Breast epithelium (tissue), 3 donors: ENCODE measurements around the gene ABLIM2.

ENCODE experiments used
- POLR2A ChIP-seq: fragments of 450-650 bp; IDR thresholded peaks from one replicate; pipeline ENCODE4 v1.6.1; 2016; ENCODE audit warnings: antibody characterized with exemption, mild to moderate bottlenecking, moderate library complexity
- POLR2AphosphoS5 ChIP-seq, 3 donors: sonication (generic); formaldehyde crosslinking; IDR thresholded peaks; one replicate each; pipeline ENCODE4 v1.6.1; 2017; ENCODE audit warnings: antibody characterized with exemption in 3 of 3

DNA sequence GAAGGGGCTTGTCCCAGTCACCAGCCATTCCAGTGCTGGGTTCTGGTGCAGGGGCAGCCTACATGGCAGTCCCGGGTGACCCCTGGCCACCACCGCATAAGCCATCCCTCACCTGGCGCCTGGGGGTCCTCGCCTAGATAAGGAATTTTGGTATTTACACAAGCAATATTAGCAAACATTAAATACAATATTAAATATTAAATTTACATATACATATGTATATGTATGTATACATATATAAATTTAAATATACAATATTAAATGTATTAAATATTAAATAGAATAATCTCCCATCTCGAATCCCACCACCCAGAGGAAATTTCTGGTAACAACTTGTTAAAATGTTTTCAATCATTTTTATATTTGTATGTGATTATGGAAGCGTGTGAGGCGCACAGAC, 114.4 kb downstream of the ABLIM2 start:
- TF ChIP-seq POLR2AphosphoS5 (IDR thresholded peaks at IDR 0.05), result no peak
- TF ChIP-seq POLR2A, result no peak
